NCI-H2107 treated with DMSO at 0.1 percent for 48 hours (cell line): ENCODE measurements around the gene CACNA1C.

Experiments
- DNase-seq: peaks from one replicate; lab custom pipeline; 2025; ENCODE audit not compliant: unreplicated experiment; lab: John Stamatoyannopoulos, UW

Gene CACNA1C

GRCh38 chr12:2606186-2606910 lies 553.6 kb downstream of the CACNA1C start:
- DNase-seq = no peak

GRCh38 chr12:2607881-2608607 lies 555.3 kb downstream of the CACNA1C start:
- no peak for DNase-seq

DNA sequence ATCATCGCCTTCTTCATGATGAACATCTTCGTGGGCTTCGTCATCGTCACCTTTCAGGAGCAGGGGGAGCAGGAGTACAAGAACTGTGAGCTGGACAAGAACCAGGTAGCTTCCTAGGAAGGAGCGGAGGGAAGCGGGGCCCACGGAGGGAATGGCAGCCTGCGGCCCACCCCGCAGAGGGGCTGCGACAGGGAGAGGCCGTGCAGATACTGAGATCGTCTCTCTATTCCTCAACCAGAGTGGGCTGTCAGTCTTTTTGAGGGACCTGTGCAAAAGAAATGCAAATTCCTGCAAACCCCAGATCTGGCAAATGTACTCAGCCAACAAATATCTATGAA lies 555.8 kb downstream of the CACNA1C start:
- no peak for DNase-seq

- DNase-seq = no peak
These were observed 556.2 kb downstream of the CACNA1C start for GRCh38 chr12:2609020-2609419.

DNA sequence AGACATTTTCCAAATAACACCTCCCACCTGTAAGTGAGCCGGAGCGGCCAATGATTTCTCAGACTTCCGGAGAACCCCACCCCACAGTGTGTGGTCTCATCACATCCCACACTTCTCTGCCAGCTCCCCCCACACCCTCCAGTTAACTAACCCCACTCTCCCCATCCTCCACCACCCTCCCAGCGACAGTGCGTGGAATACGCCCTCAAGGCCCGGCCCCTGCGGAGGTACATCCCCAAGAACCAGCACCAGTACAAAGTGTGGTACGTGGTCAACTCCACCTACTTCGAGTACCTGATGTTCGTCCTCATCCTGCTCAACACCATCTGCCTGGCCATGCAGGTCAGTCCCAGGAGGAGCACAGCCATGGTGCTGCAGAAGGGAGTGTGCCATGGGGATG lies 557.6 kb downstream of the CACNA1C start:
- no peak for DNase-seq

GRCh38 chr12:2613326-2614073 lies 560.7 kb downstream of the CACNA1C start:
- DNase-seq = no peak

- no peak for DNase-seq
These were observed 561.6 kb downstream of the CACNA1C start for GRCh38 chr12:2614341-2614740.

DNA sequence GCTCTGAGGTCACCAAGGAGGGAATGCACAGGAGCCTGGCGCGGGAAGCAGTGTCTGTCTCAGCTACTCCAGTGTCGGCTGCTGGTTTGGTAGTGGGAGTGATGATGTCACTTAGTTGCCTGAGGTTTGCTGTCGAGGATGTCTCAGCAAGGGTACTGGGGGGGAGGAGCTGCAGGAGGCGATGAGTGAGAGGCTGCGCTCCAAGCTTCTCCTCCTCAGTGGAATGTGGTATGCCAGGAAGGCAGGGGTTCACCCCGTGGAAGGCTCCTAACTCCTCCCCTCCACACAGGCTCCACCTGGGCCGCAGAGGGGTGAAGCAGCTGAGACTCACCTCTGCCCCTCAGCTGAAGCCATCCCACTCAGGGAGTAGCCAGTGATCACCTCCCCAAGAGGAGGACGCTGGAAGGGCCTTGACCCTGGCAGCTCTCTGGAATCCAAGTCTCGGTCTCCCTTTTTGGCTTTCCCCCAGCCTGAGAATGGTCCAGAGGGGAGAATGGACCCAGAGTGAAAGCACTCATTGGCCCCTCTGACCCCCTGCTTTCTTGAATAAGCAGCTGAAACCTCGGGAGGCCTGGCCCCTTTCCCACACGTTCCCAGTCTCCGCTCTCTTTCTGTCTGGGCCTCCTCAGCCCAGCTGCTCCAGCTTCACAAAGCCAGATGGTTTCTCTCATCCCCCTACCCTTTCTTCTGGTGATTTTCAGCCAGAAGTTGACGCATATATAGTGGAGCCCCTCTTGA lies 563.0 kb downstream of the CACNA1C start:
- DNase-seq = no peak

- no peak for DNase-seq
These were observed 564.0 kb downstream of the CACNA1C start for GRCh38 chr12:2616763-2617162.

- DNase-seq = no peak
These were observed 564.6 kb downstream of the CACNA1C start for GRCh38 chr12:2617365-2617764.

GRCh38 chr12:2618291-2618995 lies 565.7 kb downstream of the CACNA1C start:
- DNase-seq = no peak

- DNase-seq = no peak
These were observed 566.3 kb downstream of the CACNA1C start for GRCh38 chr12:2619136-2619535.

DNA sequence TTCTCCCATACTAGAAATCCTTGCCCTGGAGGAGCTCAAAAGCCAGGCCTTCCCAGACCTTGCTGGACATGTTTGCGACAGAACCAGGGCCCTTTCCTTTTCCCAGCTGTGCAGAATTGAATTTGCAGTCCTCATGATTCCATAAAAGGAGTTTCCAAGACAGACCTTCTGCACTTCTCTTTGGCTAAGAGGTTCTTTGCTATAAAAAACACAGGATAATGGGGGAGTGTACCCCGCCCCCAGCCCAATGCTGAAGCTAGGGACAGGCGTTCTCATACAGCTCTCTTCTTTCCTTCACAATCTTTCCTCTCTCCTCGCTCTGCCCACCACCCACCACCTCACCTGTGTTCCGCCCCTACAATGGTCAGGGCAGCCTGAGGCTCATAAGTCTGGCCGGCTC lies 569.7 kb downstream of the CACNA1C start:
- no peak for DNase-seq

GRCh38 chr12:2623472-2623871 lies 570.7 kb downstream of the CACNA1C start:
- no peak for DNase-seq

GRCh38 chr12:2624543-2625288 lies 571.9 kb downstream of the CACNA1C start:
- no peak for DNase-seq

- no peak for DNase-seq
These were observed 572.5 kb downstream of the CACNA1C start for GRCh38 chr12:2625289-2625612.

GRCh38 chr12:2627076-2627834 lies 574.5 kb downstream of the CACNA1C start:
- DNase-seq = no peak

GRCh38 chr12:2627835-2628191 lies 575.0 kb downstream of the CACNA1C start:
- no peak for DNase-seq

GRCh38 chr12:2628401-2628800 lies 575.6 kb downstream of the CACNA1C start:
- no peak for DNase-seq

DNA sequence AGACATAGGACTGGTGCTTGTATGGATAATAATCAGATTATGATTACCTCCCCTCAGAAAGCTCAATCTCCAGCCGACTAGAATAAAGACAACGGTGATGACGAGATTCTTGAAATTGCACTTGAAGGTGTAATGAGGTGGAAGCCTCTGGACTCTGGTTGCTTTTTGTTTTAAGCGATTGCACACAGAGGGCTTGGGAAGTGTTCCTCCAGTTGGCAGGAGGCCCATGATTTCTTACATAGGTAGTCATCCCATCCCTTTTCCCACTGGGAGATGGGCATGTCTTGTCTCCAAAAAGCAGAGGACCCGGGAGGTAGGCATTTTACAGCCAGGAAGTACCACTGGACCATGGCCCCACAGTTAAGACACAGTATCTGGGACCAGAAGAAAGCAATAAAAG lies 576.3 kb downstream of the CACNA1C start:
- no peak for DNase-seq
